B cell (primary cell): ENCODE measurements around the gene CENPO. TPM values are rescaled to one million over a fixed set of nuclear protein-coding genes. Genes with fewer than 3 reads are reported as not detected.

ENCODE experiments used
- ATAC-seq: fragments of 200-7000 bp; cut with Tn5 transposase; one replicate; pipeline ENCODE4 v1.10.0; 2021; ENCODE audit warnings: low read depth, mild to moderate bottlenecking, moderate number of reproducible peaks, moderate library complexity
- CTCF ChIA-PET: fragments of 350-600 bp; sonication (Branson Sonifier 250); formaldehyde crosslinking; loops from one replicate; lab custom pipeline; 2021; ENCODE audit warnings: antibody characterized with exemption, inconsistent platforms; lab: Charles Lee
- POLR2A ChIA-PET: fragments of 350-600 bp; sonication (Branson Sonifier 250); formaldehyde crosslinking; loops from one replicate; lab custom pipeline; 2021; ENCODE audit warnings: antibody characterized with exemption; lab: Charles Lee
- DNase-seq: peaks from one replicate; pipeline ENCODE4 v3.0.0; 2013
- H2AFZ ChIP-seq: 2 replicates; pipeline ENCODE4 v1.6.1; 2012; ENCODE audit warnings: mild to moderate bottlenecking, low read depth, low read length; ENCODE audit not compliant: insufficient read depth, poor library complexity, severe bottlenecking
- H3K27ac ChIP-seq, 2 donors: 1 replicate in 1 of 2; 2 replicates in 1 of 2; pipeline ENCODE4 v1.5.1; 2012 to 2013; ENCODE audit warnings: low read length in 2 of 2, mild to moderate bottlenecking in 2 of 2, moderate library complexity in 1 of 2
- H3K27me3 ChIP-seq, 4 experiments: fragments of 200-600 bp in 1 of 4; sonication (generic) in 1 of 4; replicated peaks in 1 of 4; 1 replicate in 2 of 4; 2 replicates in 2 of 4; pipeline versions ENCODE4 v1.6.1 to v1.7.0; 2013 to 2016; ENCODE audit warnings: low read length in 3 of 4, mild to moderate bottlenecking in 2 of 4, mixed read lengths in 1 of 4, moderate library complexity in 1 of 4; ENCODE audit not compliant: insufficient read depth in 4 of 4, control insufficient read depth in 3 of 4; ENCODE audit errors: control extremely low read depth in 1 of 4
- H3K36me3 ChIP-seq, 2 experiments: replicated peaks in 1 of 2; 1 replicate in 1 of 2; 2 replicates in 1 of 2; pipeline versions ENCODE4 v1.6.1 to v1.7.1; 2013; ENCODE audit warnings: low read length in 1 of 2; ENCODE audit not compliant: insufficient read depth in 2 of 2, control insufficient read depth in 1 of 2; ENCODE audit errors: control extremely low read depth in 1 of 2, extremely low read depth in 1 of 2
- H3K4me1 ChIP-seq, 2 donors: fragments of 200-600 bp in 1 of 2; sonication (generic) in 1 of 2; 1 replicate in 1 of 2; 2 replicates in 1 of 2; pipeline versions ENCODE4 v1.5.1 to v1.6.1; 2013 to 2017; ENCODE audit warnings: low read length in 2 of 2; ENCODE audit not compliant: control insufficient read depth in 2 of 2, insufficient read depth in 2 of 2
- H3K4me2 ChIP-seq: replicated peaks from 2 replicates; pipeline ENCODE3; 2012; ENCODE audit warnings: mild to moderate bottlenecking, low read depth, low read length; ENCODE audit not compliant: poor library complexity, severe bottlenecking
- H3K4me3 ChIP-seq, 5 experiments: fragments of 200-600 bp in 1 of 5; sonication (generic) in 1 of 5; 1 replicate in 3 of 5; 2 replicates in 2 of 5; pipeline versions ENCODE4 v1.5.1 to v1.7.0; 2011 to 2016; ENCODE audit warnings: low read length in 4 of 5, mild to moderate bottlenecking in 4 of 5, low read depth in 2 of 5, control low read depth in 1 of 5, moderate library complexity in 1 of 5; ENCODE audit not compliant: insufficient read depth in 1 of 5; ENCODE audit errors: control extremely low read depth in 1 of 5, extremely low read depth in 1 of 5
- H3K79me2 ChIP-seq: fragments of 200-600 bp; sonication (generic); one replicate; pipeline ENCODE4 v1.6.0; 2016; ENCODE audit warnings: low read length; ENCODE audit not compliant: control insufficient read depth, insufficient read depth
- H3K9ac ChIP-seq: fragments of 200-600 bp; sonication (generic); 2 replicates; pipeline ENCODE4 v1.6.1; 2017; ENCODE audit warnings: mild to moderate bottlenecking, low read length, moderate library complexity
- H3K9me3 ChIP-seq, 3 donors: one replicate each; pipeline versions ENCODE4 v1.6.1 to v1.7.1; 2013; ENCODE audit warnings: low read length in 2 of 3; ENCODE audit not compliant: control insufficient read depth in 2 of 3, insufficient read depth in 1 of 3; ENCODE audit errors: control extremely low read depth in 1 of 3
- H4K20me1 ChIP-seq: 2 replicates; pipeline ENCODE4 v1.6.0; 2012; ENCODE audit warnings: mild to moderate bottlenecking, low read length; ENCODE audit not compliant: insufficient read depth, control insufficient read depth, poor library complexity, severe bottlenecking
- H3K27ac Mint-ChIP-seq: one replicate; pipeline ENCODE4 v1.8.0; 2021; ENCODE audit warnings: mixed read lengths
- H3K27me3 Mint-ChIP-seq: one replicate; pipeline ENCODE4 v1.8.0; 2021; ENCODE audit warnings: mixed read lengths
- H3K4me1 Mint-ChIP-seq: one replicate; pipeline ENCODE4 v1.8.0; 2021; ENCODE audit warnings: mixed read lengths
- H3K4me3 Mint-ChIP-seq: one replicate; pipeline ENCODE4 v1.8.0; 2021; ENCODE audit warnings: mixed read lengths
- H3K9me3 Mint-ChIP-seq: one replicate; pipeline ENCODE4 v1.8.0; 2022; ENCODE audit warnings: mixed read lengths; ENCODE audit not compliant: insufficient read depth
- EZH2 ChIP-seq: IDR thresholded peaks from 2 replicates; pipeline ENCODE4 v1.6.1; 2012; ENCODE audit warnings: borderline replicate concordance, low read depth, mild to moderate bottlenecking, moderate library complexity, low read length; ENCODE audit not compliant: insufficient read depth, poor library complexity, severe bottlenecking
- WGBS: methylation state at CpG from one replicate; pipeline ENCODE4 v1.1.5; 2013; ENCODE audit warnings: missing lambda C conversion rate; ENCODE audit not compliant: insufficient coverage; 5-methylcytosine and 5-hydroxymethylcytosine counted together
- intact Hi-C: fragments of 100-400 bp; cut with micrococcal nuclease; formaldehyde crosslinking; loops from one replicate; pipeline ENCODE4 v1.10.0; 2022
- polyA plus RNA-seq: library from polyadenylated mRNA; depleted of rRNA; stranded (reverse); fragments of >200 nt; gene quantifications from 2 replicates; pipeline ENCODE4 v1.2.3, GENCODE V29; 2012
- total RNA-seq, 2 donors: library from RNA; stranded (reverse); fragments of 120-200 nt in 1 of 2; gene quantifications; 1 replicate in 1 of 2; 2 replicates in 1 of 2; pipeline versions ENCODE4 v1.2.3 to v1.2.4, GENCODE V29; 2013 to 2022
- TF ChIP-seq, protein P1 (sequence below): fragments of 200-600 bp; IDR thresholded peaks from one replicate; pipeline ENCODE4 v1.8.0; 2022; ENCODE audit warnings: antibody characterized with exemption, mild to moderate bottlenecking

CENPO gene
- total and polyA plus RNA-seq, 2 donors (not counting 1 experiment from before 2014, with no cell fraction given), result 4.5 to 10.4 TPM

DNA sequence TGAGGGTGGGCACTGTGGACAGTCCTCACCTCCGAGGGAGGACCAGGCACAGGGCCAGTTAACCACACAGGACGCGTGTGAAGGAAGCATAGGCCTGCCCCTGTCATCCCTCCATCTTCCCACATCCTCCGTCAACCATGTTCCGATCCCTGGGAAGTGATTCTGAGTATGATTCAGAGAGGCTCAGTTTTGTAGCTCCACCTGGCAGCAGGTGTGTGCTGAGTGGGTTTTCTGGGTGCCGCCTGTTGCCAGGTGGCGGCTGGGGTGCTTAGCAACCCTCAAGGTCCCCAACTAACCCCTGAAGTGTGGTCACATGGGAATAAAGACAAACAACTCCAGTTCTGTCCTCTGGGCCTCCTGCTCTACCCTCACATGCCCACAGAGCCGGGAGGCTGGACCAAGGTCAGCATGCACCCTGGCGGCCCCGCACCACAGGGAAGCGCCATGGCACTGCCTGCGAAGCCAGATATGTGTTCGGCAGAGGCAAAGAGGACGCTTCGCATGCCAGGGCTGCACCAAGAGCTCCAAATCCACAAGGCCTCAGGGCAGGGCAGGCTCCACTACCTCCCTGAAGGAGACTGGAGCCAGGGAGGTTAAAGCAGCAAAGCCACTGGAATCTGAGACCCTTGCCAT, 66.9 kb downstream of the CENPO start:
- intact Hi-C loops, result no loop called here
- Mint-ChIP-seq H3K4me1 (no peaks in the 10 kb centered on the region), H3K9me3 (no peaks in the 10 kb centered on the region), H3K27ac (no peak overlapping the region), H3K27me3 (no peaks in the 10 kb centered on the region), H3K4me3 (no peak overlapping the region)
- H3K4me2 ChIP-seq, result no peak overlapping the region
- ChIA-PET CTCF (no interaction called here), POLR2A (no interaction called here)
- no peaks in the 10 kb centered on the region for H3K4me1 ChIP-seq
- H4K20me1 ChIP-seq, result no peaks in the 10 kb centered on the region
- H3K9ac ChIP-seq, result no peak overlapping the region
- ATAC-seq (no peak), DNase-seq (no peak)
- no peak overlapping the region for H3K27ac ChIP-seq
- TF ChIP-seq EZH2, result no peak
- TF ChIP-seq, protein P1, sequence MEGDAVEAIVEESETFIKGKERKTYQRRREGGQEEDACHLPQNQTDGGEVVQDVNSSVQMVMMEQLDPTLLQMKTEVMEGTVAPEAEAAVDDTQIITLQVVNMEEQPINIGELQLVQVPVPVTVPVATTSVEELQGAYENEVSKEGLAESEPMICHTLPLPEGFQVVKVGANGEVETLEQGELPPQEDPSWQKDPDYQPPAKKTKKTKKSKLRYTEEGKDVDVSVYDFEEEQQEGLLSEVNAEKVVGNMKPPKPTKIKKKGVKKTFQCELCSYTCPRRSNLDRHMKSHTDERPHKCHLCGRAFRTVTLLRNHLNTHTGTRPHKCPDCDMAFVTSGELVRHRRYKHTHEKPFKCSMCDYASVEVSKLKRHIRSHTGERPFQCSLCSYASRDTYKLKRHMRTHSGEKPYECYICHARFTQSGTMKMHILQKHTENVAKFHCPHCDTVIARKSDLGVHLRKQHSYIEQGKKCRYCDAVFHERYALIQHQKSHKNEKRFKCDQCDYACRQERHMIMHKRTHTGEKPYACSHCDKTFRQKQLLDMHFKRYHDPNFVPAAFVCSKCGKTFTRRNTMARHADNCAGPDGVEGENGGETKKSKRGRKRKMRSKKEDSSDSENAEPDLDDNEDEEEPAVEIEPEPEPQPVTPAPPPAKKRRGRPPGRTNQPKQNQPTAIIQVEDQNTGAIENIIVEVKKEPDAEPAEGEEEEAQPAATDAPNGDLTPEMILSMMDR, result no peak
- peaks cover 14% of the 10 kb centered on the region for H3K79me2 ChIP-seq
- H3K36me3 ChIP-seq, result peaks cover 2% of the 10 kb centered on the region in 2 experiments
- H2AFZ ChIP-seq, result no peak overlapping the region
- H3K27me3 ChIP-seq, result no peaks in the 10 kb centered on the region
- 95% methylated on average over 10 of the region's 15 CpGs for WGBS
- H3K9me3 ChIP-seq, result no peaks in the 10 kb centered on the region
- no peak overlapping the region for H3K4me3 ChIP-seq

DNA sequence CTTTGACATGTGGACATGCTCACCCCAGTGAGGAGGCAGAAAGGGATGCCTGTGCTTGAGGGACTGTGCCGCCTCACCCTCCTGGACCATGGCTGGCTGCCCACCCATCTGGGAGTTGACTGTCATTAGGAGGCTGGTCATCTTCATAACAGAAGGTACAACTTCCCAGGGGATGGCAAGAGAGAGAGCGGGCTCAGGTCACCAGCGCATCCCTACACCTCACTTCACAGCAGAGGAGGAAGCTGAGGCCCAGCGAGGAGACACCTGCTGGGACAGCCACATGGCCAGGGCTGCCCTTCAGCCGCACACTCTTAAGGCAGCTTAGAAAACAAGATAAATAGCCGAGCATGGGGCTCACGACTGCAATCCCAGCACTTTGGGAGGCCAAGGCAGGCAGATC, 67.4 kb downstream of the CENPO start:
- peaks cover 2% of the 10 kb centered on the region in 2 experiments for H3K36me3 ChIP-seq
- no peaks in the 10 kb centered on the region for H3K27me3 ChIP-seq
- no peaks in the 10 kb centered on the region for H4K20me1 ChIP-seq
- H3K27ac Mint-ChIP-seq, result no peak overlapping the region
- no peak overlapping the region for H3K27ac ChIP-seq
- no peak for DNase-seq
- H3K27me3 Mint-ChIP-seq, result no peaks in the 10 kb centered on the region
- ChIA-PET CTCF (no interaction called here), POLR2A (interaction anchor here (0.7 kb wide), 2 partner anchors 562 to 1533 kb away, joined by 5 to 9 read pairs; no protein-coding TSS in a partner anchor)
- no peaks in the 10 kb centered on the region for H3K4me1 Mint-ChIP-seq
- ATAC-seq, result no peak
- peaks cover 14% of the 10 kb centered on the region for H3K79me2 ChIP-seq
- H3K4me3 ChIP-seq, result no peak overlapping the region
- H3K4me3 Mint-ChIP-seq, result no peak overlapping the region
- no peak overlapping the region for H2AFZ ChIP-seq
- 96% methylated on average over 5 of the region's 7 CpGs for WGBS
- no peak for TF ChIP-seq EZH2
- TF ChIP-seq, protein P1, result no peak
- H3K9me3 ChIP-seq, result no peaks in the 10 kb centered on the region
- no peaks in the 10 kb centered on the region for H3K9me3 Mint-ChIP-seq
- no peaks in the 10 kb centered on the region for H3K4me1 ChIP-seq
- no peak overlapping the region for H3K4me2 ChIP-seq
- H3K9ac ChIP-seq, result no peak overlapping the region
- intact Hi-C loops, result no loop called here
